ENCODE data around the gene ZNF516. TPM values are rescaled to one million over a fixed set of nuclear protein-coding genes. Genes with fewer than 3 reads are reported as not detected.

ZNF516 gene
- total RNA-seq, 4 donors from 2014 or later, result 11.2 to 27.7 (median 16.6) TPM

DNA sequence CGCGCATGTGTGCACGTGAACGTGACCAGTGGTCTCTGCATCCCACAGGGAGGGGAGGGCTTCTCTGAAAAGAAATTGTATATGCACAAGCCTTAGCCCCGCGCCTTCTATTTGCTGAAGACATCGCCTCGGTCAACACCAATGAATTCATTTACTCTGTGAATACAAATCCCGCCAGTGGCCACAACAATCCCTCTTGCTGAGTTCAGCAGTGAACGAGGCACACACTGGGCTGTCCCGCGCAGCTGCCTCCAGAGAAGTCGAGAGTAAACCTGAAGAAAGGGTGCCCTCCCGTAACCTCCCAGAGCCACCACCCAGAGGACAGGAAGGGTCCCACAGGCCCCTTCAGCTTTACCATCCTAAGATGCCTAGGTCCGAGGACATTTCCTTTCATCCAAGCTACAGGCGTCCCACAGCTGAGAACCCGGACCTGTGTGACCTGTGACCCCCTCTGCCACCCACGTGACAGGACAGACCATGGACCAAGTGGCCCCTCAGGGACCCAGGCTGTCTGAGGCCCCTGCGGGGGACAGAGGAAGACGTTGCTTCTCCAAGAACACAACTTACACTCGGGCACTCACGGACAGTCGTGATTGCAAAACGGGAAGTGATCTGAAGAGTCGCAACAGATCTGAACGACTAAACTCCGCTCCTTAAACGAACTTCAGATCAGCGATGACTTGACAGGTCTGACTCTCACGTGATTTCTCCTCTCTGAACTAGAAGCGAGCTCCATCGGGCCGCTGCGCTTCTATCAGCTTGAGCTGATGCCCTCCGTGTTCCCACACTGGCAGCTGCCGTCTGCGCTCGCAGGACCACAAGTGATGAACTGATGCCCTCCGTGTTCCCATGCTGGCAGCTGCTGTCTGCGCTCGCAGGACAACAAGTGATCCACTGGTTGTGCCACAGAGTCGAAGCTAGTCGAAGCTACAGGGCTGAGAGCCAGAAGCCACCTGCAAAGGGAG is 92.7 kb downstream of the ZNF516 start:
- TF ChIP-seq, protein P1, sequence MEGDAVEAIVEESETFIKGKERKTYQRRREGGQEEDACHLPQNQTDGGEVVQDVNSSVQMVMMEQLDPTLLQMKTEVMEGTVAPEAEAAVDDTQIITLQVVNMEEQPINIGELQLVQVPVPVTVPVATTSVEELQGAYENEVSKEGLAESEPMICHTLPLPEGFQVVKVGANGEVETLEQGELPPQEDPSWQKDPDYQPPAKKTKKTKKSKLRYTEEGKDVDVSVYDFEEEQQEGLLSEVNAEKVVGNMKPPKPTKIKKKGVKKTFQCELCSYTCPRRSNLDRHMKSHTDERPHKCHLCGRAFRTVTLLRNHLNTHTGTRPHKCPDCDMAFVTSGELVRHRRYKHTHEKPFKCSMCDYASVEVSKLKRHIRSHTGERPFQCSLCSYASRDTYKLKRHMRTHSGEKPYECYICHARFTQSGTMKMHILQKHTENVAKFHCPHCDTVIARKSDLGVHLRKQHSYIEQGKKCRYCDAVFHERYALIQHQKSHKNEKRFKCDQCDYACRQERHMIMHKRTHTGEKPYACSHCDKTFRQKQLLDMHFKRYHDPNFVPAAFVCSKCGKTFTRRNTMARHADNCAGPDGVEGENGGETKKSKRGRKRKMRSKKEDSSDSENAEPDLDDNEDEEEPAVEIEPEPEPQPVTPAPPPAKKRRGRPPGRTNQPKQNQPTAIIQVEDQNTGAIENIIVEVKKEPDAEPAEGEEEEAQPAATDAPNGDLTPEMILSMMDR (IDR thresholded peaks at IDR 0.05), result no peak
- DNase-seq (ENCODE audit: low spot score) (no peak), ATAC-seq (ENCODE audit: low FRiP score) (no peak)

DNA sequence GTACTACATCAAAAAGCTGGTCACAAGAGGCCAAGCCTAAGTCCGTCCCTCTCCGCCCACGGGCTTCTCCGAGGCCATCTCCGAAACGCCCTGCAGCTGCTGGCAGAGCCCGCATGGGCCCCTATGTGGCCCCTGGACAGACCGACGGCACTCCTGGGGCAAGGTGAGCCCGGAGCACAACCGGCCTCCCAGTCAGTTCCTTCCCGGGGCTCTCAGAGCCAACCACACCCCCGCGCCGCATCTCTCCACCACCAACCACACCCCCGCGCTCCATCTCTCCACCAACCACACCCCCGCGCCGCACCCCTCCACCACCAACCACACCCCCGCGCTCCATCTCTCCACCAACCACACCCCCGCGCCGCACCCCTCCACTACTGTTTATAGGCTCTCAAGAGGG is 93.5 kb downstream of the ZNF516 start:
- DNase-seq (ENCODE audit: low spot score), result no peak
- TF ChIP-seq, protein P1 (IDR thresholded peaks at IDR 0.05), result no peak
- no peak for ATAC-seq (ENCODE audit: low FRiP score)

DNA sequence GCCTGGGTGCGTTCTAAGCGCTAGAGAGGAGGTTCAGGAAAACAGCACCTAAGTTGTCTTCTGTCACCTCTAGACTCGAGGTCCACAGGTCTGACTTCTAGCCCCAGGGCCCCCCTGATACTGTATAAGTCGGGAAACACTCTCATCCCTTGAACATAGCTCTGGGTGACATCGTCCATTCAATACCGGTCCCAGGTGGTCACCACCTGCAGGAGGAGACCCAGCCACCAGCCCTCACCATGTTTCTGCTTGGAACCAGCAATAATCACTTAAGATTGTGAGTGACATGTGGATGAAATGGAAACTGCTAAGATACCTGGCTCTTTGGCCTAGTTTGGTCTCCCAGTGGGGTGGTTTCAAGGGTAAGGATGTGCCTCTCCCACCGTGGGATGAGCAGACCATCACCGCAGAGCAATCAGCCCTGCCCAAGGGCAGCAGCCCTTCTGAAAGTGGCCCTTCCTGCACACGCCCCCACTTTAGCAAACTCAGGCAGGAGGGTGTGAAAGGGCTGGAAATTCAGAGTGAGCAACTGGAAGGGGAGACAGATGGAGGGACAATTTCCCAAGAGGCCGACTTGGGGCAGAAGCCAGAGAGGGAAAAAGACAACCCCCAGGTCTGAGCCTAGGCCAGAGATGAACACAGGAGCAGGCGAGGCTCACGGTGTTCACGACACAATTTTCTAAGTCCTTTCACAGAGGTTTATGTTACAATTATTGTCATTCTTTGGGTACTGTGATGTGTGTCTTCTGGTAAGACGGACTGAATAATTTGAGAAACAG is 95.2 kb downstream of the ZNF516 start:
- DNase-seq (ENCODE audit: low spot score), result no peak
- TF ChIP-seq, protein P1 (IDR thresholded peaks at IDR 0.05), result no peak
- no peak for ATAC-seq (ENCODE audit: low FRiP score)

DNA sequence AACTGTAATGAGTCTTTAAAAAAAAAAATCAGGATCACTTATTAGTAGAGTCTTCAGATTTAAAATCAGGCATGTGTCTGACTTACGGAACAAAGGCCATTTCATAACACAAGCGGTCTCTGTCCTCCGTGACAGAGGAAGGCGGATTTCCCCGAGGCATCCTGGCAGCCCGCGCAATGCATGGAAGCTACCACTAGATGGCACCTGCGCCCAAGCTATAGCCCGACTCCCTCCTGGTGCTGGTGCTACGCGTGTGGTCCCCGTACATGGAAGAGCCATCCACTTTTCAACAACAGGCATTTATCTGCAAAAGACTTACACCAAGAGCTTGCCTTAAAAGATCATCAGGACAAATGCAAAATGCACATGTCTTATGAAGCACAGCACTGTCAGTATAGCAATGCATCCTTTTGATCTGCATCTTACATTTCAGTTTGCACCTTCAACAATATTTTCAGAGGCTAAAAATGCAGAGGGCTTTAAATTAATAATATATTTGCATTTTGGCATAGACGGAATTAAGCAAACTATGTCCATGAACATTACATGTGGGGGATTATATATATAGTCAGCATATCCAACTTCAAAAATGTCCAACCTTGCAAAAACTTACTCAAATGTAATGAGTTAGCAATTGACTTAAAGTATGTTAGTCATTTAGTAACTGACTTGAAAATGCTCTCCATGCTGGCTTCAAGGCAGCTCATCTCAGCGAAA is 96.0 kb downstream of the ZNF516 start:
- ATAC-seq (ENCODE audit: low FRiP score) (peak; percentile 91), DNase-seq (ENCODE audit: low spot score) (peak; percentile 87)
- TF ChIP-seq, protein P1 (IDR thresholded peaks at IDR 0.05), result peak in 2 of 3 donors; percentile 80 to 84

DNA sequence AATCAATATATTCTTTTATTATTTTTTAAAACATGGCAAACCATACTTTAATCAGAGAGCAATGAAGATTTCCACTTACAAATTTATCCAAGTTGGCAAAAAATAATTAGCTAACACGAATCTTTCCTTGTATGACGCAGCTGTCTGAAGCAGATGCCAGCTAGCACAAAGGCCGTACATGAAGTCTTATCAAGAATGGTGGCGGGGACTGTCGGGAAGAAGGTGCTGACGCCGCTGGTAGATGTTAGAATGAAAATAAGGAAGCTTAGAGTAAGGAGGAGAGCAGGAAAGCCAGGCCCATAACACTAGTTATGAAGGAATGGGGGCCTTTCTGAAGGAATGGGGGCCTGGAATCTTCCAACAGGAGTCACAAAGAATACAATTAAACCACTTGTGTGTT is 96.7 kb downstream of the ZNF516 start:
- DNase-seq (ENCODE audit: low spot score), result no peak
- no peak for ATAC-seq (ENCODE audit: low FRiP score)
- TF ChIP-seq, protein P1 (IDR thresholded peaks at IDR 0.05), result no peak

DNA sequence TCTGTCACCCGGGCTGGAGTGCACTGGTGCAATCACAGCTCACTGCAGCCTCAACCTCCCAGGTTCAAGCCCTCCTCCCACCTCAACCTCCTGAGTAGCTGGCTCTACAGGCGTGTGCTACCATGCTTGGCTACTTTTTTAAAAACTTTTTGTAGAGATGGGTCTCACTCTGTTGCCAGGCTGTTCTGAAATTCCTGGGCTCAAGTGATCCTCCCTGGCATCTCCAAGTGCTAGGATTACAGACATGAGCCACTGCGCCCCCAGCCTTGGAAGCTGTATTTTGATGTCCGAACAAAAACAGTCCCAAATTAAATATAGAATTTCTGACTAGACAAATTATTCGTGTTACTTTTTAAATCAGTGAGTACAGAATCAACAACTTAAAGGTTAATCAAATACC is 97.4 kb downstream of the ZNF516 start:
- ATAC-seq (ENCODE audit: low FRiP score) (no peak), DNase-seq (ENCODE audit: low spot score) (no peak)
- TF ChIP-seq, protein P1 (IDR thresholded peaks at IDR 0.05), result no peak
